H9 (cell line): ENCODE data around the gene COP1. TPM values are rescaled to one million over a fixed set of nuclear protein-coding genes. Genes with fewer than 3 reads are reported as not detected.

ENCODE experiments used
- DNase-seq: peaks from one replicate; pipeline ENCODE4 v3.0.0-alpha.2; 2017
- H2AFZ ChIP-seq: one replicate; pipeline ENCODE4 v1.6.1; 2013; ENCODE audit warnings: mild to moderate bottlenecking, low read length, control low read depth, moderate library complexity
- H2AK5ac ChIP-seq: 2 replicates; pipeline ENCODE4 v1.6.1; 2013; ENCODE audit warnings: low read length, control low read depth, mixed read lengths; ENCODE audit not compliant: insufficient read length
- H2BK120ac ChIP-seq: one replicate; pipeline ENCODE4 v1.6.1; 2013; ENCODE audit warnings: low read depth, mild to moderate bottlenecking, low read length, control low read depth, inconsistent platforms; ENCODE audit not compliant: poor library complexity, severe bottlenecking
- H2BK12ac ChIP-seq: 2 replicates; pipeline ENCODE4 v1.6.1; 2013; ENCODE audit warnings: low read length, control low read depth, mixed read lengths, low read depth; ENCODE audit not compliant: insufficient read length
- H2BK15ac ChIP-seq: 2 replicates; pipeline ENCODE4 v1.6.1; 2013; ENCODE audit warnings: low read depth, low read length, control low read depth
- H2BK20ac ChIP-seq: one replicate; pipeline ENCODE4 v1.6.1; 2013; ENCODE audit warnings: low read depth, mild to moderate bottlenecking, low read length, control low read depth, inconsistent platforms; ENCODE audit not compliant: poor library complexity, severe bottlenecking
- H2BK5ac ChIP-seq: 2 replicates; pipeline ENCODE4 v1.6.1; 2013; ENCODE audit warnings: low read length, control low read depth, mixed read lengths; ENCODE audit not compliant: insufficient read length
- H3K14ac ChIP-seq: 2 replicates; pipeline ENCODE4 v1.6.1; 2013; ENCODE audit warnings: low read length, control low read depth; ENCODE audit not compliant: insufficient read depth
- H3K18ac ChIP-seq: 2 replicates; pipeline ENCODE4 v1.6.1; 2013; ENCODE audit warnings: low read depth, mild to moderate bottlenecking, mixed read lengths, low read length, control low read depth; ENCODE audit not compliant: insufficient read length
- H3K23ac ChIP-seq: 2 replicates; pipeline ENCODE4 v1.6.1; 2013; ENCODE audit warnings: low read length, control low read depth, mixed read lengths, low read depth; ENCODE audit not compliant: insufficient read length
- H3K23me2 ChIP-seq: 2 replicates; pipeline ENCODE4 v1.6.1; 2013; ENCODE audit warnings: low read depth, mild to moderate bottlenecking, mixed read lengths, low read length, control low read depth; ENCODE audit not compliant: insufficient read length, poor library complexity, severe bottlenecking
- H3K27ac ChIP-seq: 2 replicates; pipeline ENCODE4 v1.5.1; 2013; ENCODE audit warnings: low read length, control low read depth, mixed read lengths, low read depth; ENCODE audit not compliant: insufficient read length
- H3K27me3 ChIP-seq: 2 replicates; pipeline ENCODE4 v1.6.1; 2013; ENCODE audit warnings: low read length, control low read depth, inconsistent platforms; ENCODE audit not compliant: insufficient read depth
- H3K4ac ChIP-seq: 2 replicates; pipeline ENCODE4 v1.6.1; 2013; ENCODE audit warnings: low read depth, mild to moderate bottlenecking, control low read depth, inconsistent platforms, low read length, moderate library complexity
- H3K4me1 ChIP-seq: 2 replicates; pipeline ENCODE4 v1.6.1; 2013; ENCODE audit warnings: low read length, control low read depth, inconsistent platforms; ENCODE audit not compliant: insufficient read depth
- H3K4me2 ChIP-seq: 2 replicates; pipeline ENCODE4 v1.6.1; 2013; ENCODE audit warnings: low read length, control low read depth, mixed read lengths; ENCODE audit not compliant: insufficient read length, insufficient read depth
- H3K56ac ChIP-seq: 2 replicates; pipeline ENCODE4 v1.6.1; 2013; ENCODE audit warnings: low read depth, mild to moderate bottlenecking, mixed read lengths, low read length, control low read depth; ENCODE audit not compliant: insufficient read length
- H3K79me1 ChIP-seq: 2 replicates; pipeline ENCODE4 v1.6.1; 2013; ENCODE audit warnings: low read depth, mild to moderate bottlenecking, moderate library complexity, low read length, control low read depth, inconsistent platforms; ENCODE audit not compliant: insufficient read depth, poor library complexity, severe bottlenecking
- H3K79me2 ChIP-seq: 2 replicates; pipeline ENCODE4 v1.6.1; 2013; ENCODE audit warnings: low read length, control low read depth, inconsistent platforms; ENCODE audit not compliant: insufficient read depth
- H3K9ac ChIP-seq: 2 replicates; pipeline ENCODE4 v1.6.1; 2013; ENCODE audit warnings: low read length, control low read depth, mixed read lengths; ENCODE audit not compliant: insufficient read length; ENCODE audit errors: extremely low read depth
- H3K9me3 ChIP-seq: one replicate; pipeline ENCODE4 v1.6.1; 2013; ENCODE audit warnings: low read depth, low read length, inconsistent platforms; ENCODE audit not compliant: control insufficient read depth
- H3T11ph ChIP-seq: one replicate; pipeline ENCODE4 v1.6.1; 2013; ENCODE audit warnings: mild to moderate bottlenecking, low read length, control low read depth, inconsistent platforms
- H4K20me1 ChIP-seq: one replicate; pipeline ENCODE4 v1.6.1; 2013; ENCODE audit not compliant: control insufficient read depth, insufficient read length, insufficient read depth
- H4K5ac ChIP-seq: 2 replicates; pipeline ENCODE4 v1.6.1; 2013; ENCODE audit warnings: low read depth, mild to moderate bottlenecking, mixed read lengths, low read length, control low read depth; ENCODE audit not compliant: insufficient read length
- H4K8ac ChIP-seq: replicated peaks from 2 replicates; pipeline ENCODE4 v1.6.1; 2013; ENCODE audit warnings: low read length, control low read depth, mixed read lengths, low read depth; ENCODE audit not compliant: insufficient read length
- H4K91ac ChIP-seq: 2 replicates; pipeline ENCODE4 v1.6.1; 2013; ENCODE audit warnings: low read depth, mild to moderate bottlenecking, moderate library complexity, mixed read lengths, low read length, control low read depth; ENCODE audit not compliant: insufficient read length
- H3K27ac Mint-ChIP-seq, 3 experiments: 2 replicates in 2 of 3; 3 replicates in 1 of 3; pipeline ENCODE4 v1.8.0; 2020 to 2021; ENCODE audit warnings: mixed read lengths in 3 of 3, mild to moderate bottlenecking in 1 of 3, moderate library complexity in 1 of 3
- H3K27me3 Mint-ChIP-seq: 2 replicates; pipeline ENCODE4 v1.8.0; 2021; ENCODE audit warnings: low read depth, mild to moderate bottlenecking, moderate library complexity, mixed read lengths
- H3K36me3 Mint-ChIP-seq, 3 experiments: 2 replicates in 2 of 3; 3 replicates in 1 of 3; pipeline ENCODE4 v1.8.0; 2020 to 2021; ENCODE audit warnings: low read depth in 3 of 3, mixed read lengths in 3 of 3; ENCODE audit not compliant: insufficient read depth in 1 of 3
- H3K4me1 Mint-ChIP-seq, 2 experiments: 2 replicates each; pipeline ENCODE4 v1.8.0; 2020; ENCODE audit warnings: mixed read lengths in 2 of 2
- H3K4me3 Mint-ChIP-seq, 2 experiments: 2 replicates in 1 of 2; 3 replicates in 1 of 2; pipeline ENCODE4 v1.8.0; 2020 to 2021; ENCODE audit warnings: mild to moderate bottlenecking in 2 of 2, mixed read lengths in 2 of 2, moderate library complexity in 1 of 2
- H3K9me3 Mint-ChIP-seq, 2 experiments: 2 replicates in 1 of 2; 3 replicates in 1 of 2; pipeline ENCODE4 v1.8.0; 2020; ENCODE audit warnings: mild to moderate bottlenecking in 2 of 2, mixed read lengths in 2 of 2, moderate library complexity in 1 of 2
- CTCF ChIP-seq: fragments of 200-600 bp; sonication (generic); conservative IDR thresholded peaks from 3 replicates; pipeline ENCODE4 v1.8.0; 2021; ENCODE audit warnings: antibody characterized with exemption, mild to moderate bottlenecking
- total RNA-seq: library from RNA; stranded (reverse); gene quantifications from 2 replicates; pipeline ENCODE4 v1.2.1, GENCODE V29; 2021

Gene COP1
- total RNA-seq, 1 experiment from 2014 or later: 41.3 TPM

DNA sequence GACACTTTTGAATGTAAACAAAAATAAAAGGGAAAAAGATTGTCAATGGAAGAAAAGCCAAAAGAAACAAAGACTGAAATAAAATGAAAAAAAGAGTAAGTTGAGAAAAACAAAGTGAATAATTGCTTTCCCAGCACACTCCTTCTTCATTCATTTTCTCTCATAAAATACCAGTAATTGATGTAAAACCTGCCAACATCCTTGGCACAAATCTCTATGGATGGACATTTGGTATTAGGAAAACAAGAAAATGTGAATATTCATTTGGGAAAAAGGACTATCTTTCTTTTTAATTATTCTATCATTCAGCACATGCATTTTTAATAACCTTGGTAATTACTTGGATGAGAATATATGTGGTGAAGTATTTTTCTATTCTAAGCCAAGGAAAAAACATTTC is 259.3 kb downstream of the COP1 start:
- Mint-ChIP-seq H3K27me3 (no peaks in the 10 kb centered on the region), H3K4me1 (no peaks in the 10 kb centered on the region), H3K36me3 (peaks cover 3 to 17% (median 9%) of the 10 kb centered on the region in 3 experiments; a peak in 6 of 7 replicates), H3K4me3 (no peak overlapping the region), H3K9me3 (no peaks in the 10 kb centered on the region; a peak in 1 of 5 replicates), H3K27ac (no peak overlapping the region)
- Histone ChIP-seq H3K79me1 (peaks cover 2% of the 10 kb centered on the region), H2BK20ac (no peak overlapping the region), H4K5ac (no peak overlapping the region), H2AFZ (no peak overlapping the region), H3K18ac (no peak overlapping the region), H3K14ac (no peak overlapping the region), H2BK15ac (no peak overlapping the region), H3K4me1 (no peaks in the 10 kb centered on the region), H3K79me2 (no peaks in the 10 kb centered on the region), H3K27ac (no peak overlapping the region), H3K56ac (no peak overlapping the region), H3K23me2 (no peaks in the 10 kb centered on the region), H2BK12ac (no peak overlapping the region), H4K20me1 (no peaks in the 10 kb centered on the region), H2BK120ac (no peak overlapping the region), H3K27me3 (no peaks in the 10 kb centered on the region), H2BK5ac (no peak overlapping the region), H3K23ac (no peak overlapping the region), H4K91ac (no peak overlapping the region), H3K9ac (no peak overlapping the region), H4K8ac (no peak overlapping the region), H3K4ac (no peak overlapping the region), H3K9me3 (no peaks in the 10 kb centered on the region), H2AK5ac (no peak overlapping the region), H3K4me2 (no peak overlapping the region), H3T11ph (no peak overlapping the region)
- no peak for DNase-seq
- no peak for TF ChIP-seq CTCF
